ENCODE measurements around the gene PLXNB3. TPM values are rescaled to one million over a fixed set of nuclear protein-coding genes. Genes with fewer than 3 reads are reported as not detected.
A peak's percentile ranks its signal among the peaks of the same experiment; 100 is the strongest.
"Not testable (repeated sequence)": the region's sequence is repeated elsewhere in the genome, so short reads cannot be mapped to it uniquely, and the experiment has no call there.

PLXNB3 gene
- total and polyA plus RNA-seq, 7 experiments from 2014 or later, result 0.45 to 1.6 (median 0.68) TPM; not detected in 4

DNA sequence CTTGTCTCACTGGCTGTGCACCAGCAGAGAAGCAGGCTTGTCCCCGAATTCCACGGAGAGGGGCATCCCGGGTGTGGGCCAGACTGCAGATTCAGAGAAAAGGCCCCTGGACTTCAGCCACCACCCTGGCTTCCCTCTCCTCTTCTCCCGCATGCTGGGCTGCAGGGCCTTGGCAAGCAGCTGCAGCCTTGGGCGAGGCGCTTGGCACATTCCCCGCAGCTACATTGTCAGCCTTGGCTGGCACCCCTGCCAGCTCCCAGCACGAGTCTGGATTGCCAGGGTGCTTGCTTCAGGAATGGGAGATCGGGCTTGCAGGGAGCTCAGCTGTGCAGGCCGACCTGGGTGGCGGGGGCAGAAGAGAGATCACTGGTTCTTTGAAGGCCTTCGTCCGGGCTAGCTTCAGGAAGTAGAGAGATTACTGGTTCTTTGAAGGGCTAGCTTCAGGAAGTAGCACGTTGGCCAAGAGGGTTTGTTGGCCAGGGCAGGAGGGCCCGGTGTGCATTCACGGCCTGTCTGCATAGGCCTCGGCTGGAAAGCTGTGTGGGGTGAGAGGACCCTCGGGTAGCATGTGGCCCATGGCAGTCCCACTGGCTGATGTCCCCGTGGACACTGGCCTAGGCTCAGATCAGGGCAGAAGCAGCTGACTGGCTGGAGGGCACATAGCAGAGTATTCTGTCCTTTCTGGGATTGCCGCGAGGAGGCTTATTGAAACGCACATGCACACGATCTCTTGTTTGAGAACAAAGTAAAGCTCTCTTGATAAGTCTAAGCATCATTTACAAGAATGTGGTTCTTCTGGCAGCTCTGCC is 36.7 kb upstream of the PLXNB3 start:
- ATAC-seq (no peak), DNase-seq (no peak)
- Mint-ChIP-seq H3K36me3 (peaks cover 5 to 22% (median 16%) of the 10 kb centered on the region in 5 donors), H3K27ac (peak overlapping the region in 7 of 9 donors; percentile 49 to 84 (median 69)), H3K9me3 (peaks cover 0 to 11% (median 0%) of the 10 kb centered on the region in 11 donors), H3K27me3 (no peaks in the 10 kb centered on the region), H3K4me1 (peaks cover 6 to 33% (median 26%) of the 10 kb centered on the region in 7 donors), H3K4me3 (peak overlapping the region; percentile 63 to 84 (median 72))
- H3K9me3 ChIP-seq (ENCODE audit: control insufficient read depth in 2 of 3, low read length in 3 of 3), result no peaks in the 10 kb centered on the region
- intact Hi-C loops (cut with micrococcal nuclease), result no loop called here
- CTCF ChIA-PET, result no interaction called here
- POLR2A ChIA-PET, result interaction anchor here (0.7 to 1.3 kb wide), 3 partner anchors 12 to 243 kb away, joined by 3 to 5 read pairs (median 4); no protein-coding TSS in a partner anchor
- H3K4me3 ChIP-seq (ENCODE audit: low read length), result peak overlapping the region; percentile 8
- peaks cover 0 to 4% (median 0%) of the 10 kb centered on the region in 3 experiments for H3K36me3 ChIP-seq (ENCODE audit: control insufficient read depth in 2 of 3, insufficient read depth in 3 of 3, low read length in 3 of 3)
- H3K4me1 ChIP-seq (ENCODE audit: control insufficient read depth in 2 of 2, insufficient read depth in 2 of 2, low read length in 2 of 2), result peaks cover 10 to 24% of the 10 kb centered on the region in 2 donors
- H3K27me3 ChIP-seq (ENCODE audit: control insufficient read depth in 2 of 2, insufficient read depth in 2 of 2, low read length in 2 of 2), result no peaks in the 10 kb centered on the region
- peak overlapping the region; percentile 49 for H3K27ac ChIP-seq (ENCODE audit: low read depth, low read length)

DNA sequence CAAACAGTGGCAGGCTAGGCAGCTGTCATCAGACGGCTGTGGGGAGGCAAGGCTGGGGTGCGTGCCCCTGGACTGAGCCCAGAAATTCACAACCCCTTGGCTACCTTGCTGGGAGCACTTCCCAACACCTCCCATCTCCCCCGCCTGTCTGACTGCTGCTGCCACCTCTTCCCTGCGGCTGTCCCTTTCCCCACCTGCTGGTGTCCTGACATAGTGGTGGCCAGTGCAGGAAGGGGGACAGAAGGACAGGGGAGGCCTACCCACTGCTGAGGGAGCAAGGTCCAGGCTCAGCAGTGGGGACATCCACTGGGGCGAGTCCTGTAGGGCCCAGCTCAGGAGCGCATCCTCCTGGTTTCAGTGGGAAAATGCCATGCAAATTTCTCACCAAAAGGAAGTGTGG is 36.0 kb upstream of the PLXNB3 start:
- no peak for ATAC-seq
- CTCF ChIA-PET, result no interaction called here
- intact Hi-C loops (cut with micrococcal nuclease), result no loop called here
- H3K4me3 ChIP-seq (ENCODE audit: low read length), result no peak overlapping the region
- H3K4me1 Mint-ChIP-seq, result peaks cover 0 to 30% (median 20%) of the 10 kb centered on the region in 7 donors
- POLR2A ChIA-PET, result interaction anchor here (1.1 kb wide), 1 partner anchor 11 kb away, joined by 5 read pairs; no protein-coding TSS in a partner anchor
- peak overlapping the region in 2 of 10 donors; percentile 36 to 74 for H3K4me3 Mint-ChIP-seq
- H3K36me3 Mint-ChIP-seq, result peaks cover 5 to 21% (median 16%) of the 10 kb centered on the region in 5 donors
- no peaks in the 10 kb centered on the region for H3K27me3 Mint-ChIP-seq
- H3K27ac ChIP-seq (ENCODE audit: low read depth, low read length), result no peak overlapping the region
- H3K9me3 ChIP-seq (ENCODE audit: control insufficient read depth in 2 of 3, low read length in 3 of 3), result no peaks in the 10 kb centered on the region
- no peak for DNase-seq
- H3K36me3 ChIP-seq (ENCODE audit: control insufficient read depth in 2 of 3, insufficient read depth in 3 of 3, low read length in 3 of 3), result peaks cover 0 to 4% (median 0%) of the 10 kb centered on the region in 3 experiments
- H3K9me3 Mint-ChIP-seq, result peaks cover 0 to 11% (median 0%) of the 10 kb centered on the region in 11 donors
- peaks cover 3 to 18% of the 10 kb centered on the region in 2 donors for H3K4me1 ChIP-seq (ENCODE audit: control insufficient read depth in 2 of 2, insufficient read depth in 2 of 2, low read length in 2 of 2)
- H3K27me3 ChIP-seq (ENCODE audit: control insufficient read depth in 2 of 2, insufficient read depth in 2 of 2, low read length in 2 of 2), result no peaks in the 10 kb centered on the region
- H3K27ac Mint-ChIP-seq, result peak overlapping the region in 1 of 9 donors; percentile 27

DNA sequence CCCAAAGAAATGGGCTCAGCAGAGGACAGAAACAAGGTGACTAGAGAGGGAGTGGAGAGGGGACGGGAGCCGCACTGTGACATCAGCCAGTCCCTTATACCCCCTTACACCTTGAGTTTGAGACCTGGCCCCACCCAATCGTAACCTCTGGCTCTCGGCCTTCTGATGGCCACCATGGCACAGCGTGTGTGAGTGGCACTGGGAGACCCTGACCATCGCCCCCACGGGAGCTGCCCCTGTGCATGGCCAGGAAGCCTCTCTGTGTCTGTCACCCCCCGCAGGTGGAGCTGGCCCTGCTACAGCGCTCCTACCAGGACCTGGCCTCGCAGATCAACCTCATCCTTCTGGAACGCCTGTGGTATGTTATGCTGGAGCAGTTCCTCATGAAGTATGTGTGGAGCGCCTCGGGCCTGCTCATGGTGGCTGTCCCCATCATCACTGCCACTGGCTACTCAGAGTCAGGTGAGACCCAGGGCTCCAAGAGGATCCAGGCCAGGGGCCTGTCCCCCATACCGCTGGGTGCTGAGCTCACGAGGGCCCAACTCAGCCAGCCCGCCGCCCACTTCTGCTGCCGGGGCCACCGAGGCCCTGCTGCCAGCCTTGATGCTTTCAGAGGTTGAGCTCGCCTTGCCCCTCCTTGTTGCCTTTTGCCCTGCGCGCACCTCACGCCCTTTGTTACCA is 35.0 kb upstream of the PLXNB3 start:
- intact Hi-C loops (cut with micrococcal nuclease), result no loop called here
- peaks cover 0 to 30% (median 20%) of the 10 kb centered on the region in 7 donors for H3K4me1 Mint-ChIP-seq

DNA sequence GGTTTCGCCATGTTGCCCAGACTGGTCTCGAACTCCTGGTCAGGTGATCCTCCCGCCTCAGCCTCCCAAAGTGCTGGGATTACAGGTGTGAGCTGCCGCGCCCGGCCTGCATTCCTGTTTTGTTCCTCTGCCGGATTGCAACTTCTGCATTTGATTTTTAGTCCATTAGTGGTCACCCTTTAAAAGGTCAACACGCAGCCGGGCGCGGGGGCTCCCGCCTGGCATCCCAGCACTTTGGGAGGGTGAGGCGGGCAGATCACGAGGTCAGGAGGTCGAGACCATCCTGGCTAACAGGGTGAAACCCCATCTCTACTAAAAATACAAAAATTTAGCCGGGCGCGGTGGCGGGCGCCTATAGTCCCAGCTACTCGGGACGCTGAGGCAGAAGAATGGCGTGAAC is 33.9 kb upstream of the PLXNB3 start:
- Mint-ChIP-seq H3K9me3 (peaks cover 0 to 11% (median 0%) of the 10 kb centered on the region in 11 donors), H3K36me3 (peaks cover 8 to 27% (median 18%) of the 10 kb centered on the region in 5 donors), H3K4me1 (peaks cover 0 to 33% (median 21%) of the 10 kb centered on the region in 7 donors)
- H3K27me3 ChIP-seq (ENCODE audit: control insufficient read depth in 2 of 2, insufficient read depth in 2 of 2, low read length in 2 of 2); intact Hi-C loops (cut with micrococcal nuclease); CTCF ChIA-PET; POLR2A ChIA-PET; H3K27ac Mint-ChIP-seq; ATAC-seq; H3K36me3 ChIP-seq (ENCODE audit: control insufficient read depth in 2 of 3, insufficient read depth in 3 of 3, low read length in 3 of 3); H3K27me3 Mint-ChIP-seq; H3K4me3 Mint-ChIP-seq; H3K27ac ChIP-seq (ENCODE audit: low read depth, low read length); H3K9me3 ChIP-seq (ENCODE audit: control insufficient read depth in 2 of 3, low read length in 3 of 3); DNase-seq; H3K4me3 ChIP-seq (ENCODE audit: low read length): not testable (repeated sequence)
- H3K4me1 ChIP-seq (ENCODE audit: control insufficient read depth in 2 of 2, insufficient read depth in 2 of 2, low read length in 2 of 2), result peaks cover 3 to 18% of the 10 kb centered on the region in 2 donors

More for the DNA sequence above, 35.0 kb upstream of the PLXNB3 start:
- ATAC-seq (no peak), DNase-seq (no peak)
- Mint-ChIP-seq H3K4me3 (no peak overlapping the region), H3K9me3 (peaks cover 0 to 11% (median 0%) of the 10 kb centered on the region in 11 donors), H3K36me3 (peaks cover 5 to 21% (median 16%) of the 10 kb centered on the region in 5 donors), H3K27ac (peak overlapping the region in 1 of 9 donors; percentile 10), H3K27me3 (no peaks in the 10 kb centered on the region)
- H3K9me3 ChIP-seq (ENCODE audit: control insufficient read depth in 2 of 3, low read length in 3 of 3), result no peaks in the 10 kb centered on the region
- H3K4me1 ChIP-seq (ENCODE audit: control insufficient read depth in 2 of 2, insufficient read depth in 2 of 2, low read length in 2 of 2), result peaks cover 3 to 18% of the 10 kb centered on the region in 2 donors
- peaks cover 0 to 4% (median 0%) of the 10 kb centered on the region in 3 experiments for H3K36me3 ChIP-seq (ENCODE audit: control insufficient read depth in 2 of 3, insufficient read depth in 3 of 3, low read length in 3 of 3)
- H3K27ac ChIP-seq (ENCODE audit: low read depth, low read length), result no peak overlapping the region
- ChIA-PET CTCF (no interaction called here), POLR2A (no interaction called here)
- no peak overlapping the region for H3K4me3 ChIP-seq (ENCODE audit: low read length)
- no peaks in the 10 kb centered on the region for H3K27me3 ChIP-seq (ENCODE audit: control insufficient read depth in 2 of 2, insufficient read depth in 2 of 2, low read length in 2 of 2)

DNA sequence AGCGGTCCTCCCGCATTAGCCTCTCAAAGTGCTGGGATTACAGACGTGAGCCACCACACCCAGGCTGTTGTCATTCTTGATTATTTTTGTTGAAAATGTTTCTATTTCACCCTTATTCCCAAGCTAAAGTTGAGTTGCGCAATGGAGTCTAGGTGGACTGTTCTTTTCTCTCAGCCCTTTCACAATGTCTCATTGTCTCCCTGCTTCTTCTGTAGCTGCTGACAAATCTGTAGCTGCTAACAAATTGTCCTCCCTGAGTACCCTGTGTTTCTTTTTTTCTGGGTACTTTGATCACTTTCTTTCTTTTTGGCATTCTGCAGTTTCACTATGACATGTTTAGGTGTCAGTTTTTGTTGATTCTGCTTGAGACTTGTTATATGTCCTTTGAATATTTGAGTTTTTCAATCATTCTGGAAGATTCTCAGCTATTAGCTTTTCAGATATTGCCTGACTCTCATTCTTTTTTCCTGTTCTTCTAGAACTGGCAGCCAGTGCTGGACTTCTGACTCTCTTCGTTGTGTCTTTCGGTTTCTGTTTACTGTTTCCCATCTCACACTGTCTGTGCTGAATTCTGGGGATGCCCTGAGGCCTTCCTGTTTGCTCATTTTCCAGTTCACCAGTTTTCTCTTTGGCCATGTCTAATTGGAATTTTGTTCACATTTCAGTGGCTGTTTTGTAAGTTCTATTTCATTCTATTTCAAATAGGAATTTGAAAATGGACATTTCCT is 32.8 kb upstream of the PLXNB3 start:
- Histone ChIP-seq H3K9me3 (ENCODE audit: control insufficient read depth in 2 of 3, low read length in 3 of 3) (no peaks in the 10 kb centered on the region), H3K4me3 (ENCODE audit: low read length) (no peak overlapping the region), H3K4me1 (ENCODE audit: control insufficient read depth in 2 of 2, insufficient read depth in 2 of 2, low read length in 2 of 2) (peaks cover 3 to 15% of the 10 kb centered on the region in 2 donors), H3K27ac (ENCODE audit: low read depth, low read length) (no peak overlapping the region), H3K36me3 (ENCODE audit: control insufficient read depth in 2 of 3, insufficient read depth in 3 of 3, low read length in 3 of 3) (peaks cover 0 to 4% (median 0%) of the 10 kb centered on the region in 3 experiments), H3K27me3 (ENCODE audit: control insufficient read depth in 2 of 2, insufficient read depth in 2 of 2, low read length in 2 of 2) (no peaks in the 10 kb centered on the region)
- H3K36me3 Mint-ChIP-seq, result peaks cover 8 to 33% (median 18%) of the 10 kb centered on the region in 5 donors
- peaks cover 0 to 11% (median 0%) of the 10 kb centered on the region in 11 donors for H3K9me3 Mint-ChIP-seq
- intact Hi-C loops (cut with micrococcal nuclease), result no loop called here
- CTCF ChIA-PET, result no interaction called here
- POLR2A ChIA-PET, result no interaction called here
- ATAC-seq (no peak), DNase-seq (no peak)
- H3K27me3 Mint-ChIP-seq, result no peaks in the 10 kb centered on the region
- H3K4me3 Mint-ChIP-seq, result no peak overlapping the region
- H3K4me1 Mint-ChIP-seq, result peaks cover 0 to 36% (median 19%) of the 10 kb centered on the region in 7 donors
- peak overlapping the region in 2 of 9 donors; percentile 53 to 54 for H3K27ac Mint-ChIP-seq

DNA sequence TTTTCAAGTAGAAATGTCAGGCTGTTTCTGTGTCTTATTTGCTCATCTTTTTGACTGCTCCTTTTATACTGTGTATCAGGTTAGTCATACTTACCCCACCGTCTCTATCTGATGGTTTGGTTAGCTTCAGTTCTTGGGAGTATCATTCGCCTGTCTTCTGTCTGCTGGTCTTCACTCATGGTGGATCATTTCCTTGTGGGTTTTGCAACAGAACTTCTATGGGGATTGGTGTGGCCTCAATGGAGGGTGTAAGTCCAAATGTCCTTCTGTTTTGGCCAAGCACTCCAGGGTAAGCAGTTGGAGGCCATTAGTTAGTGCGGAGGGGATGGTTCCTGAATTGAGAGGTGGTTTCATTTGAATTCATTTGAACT is 32.2 kb upstream of the PLXNB3 start:
- Mint-ChIP-seq H3K4me1 (peaks cover 0 to 34% (median 17%) of the 10 kb centered on the region in 7 donors), H3K9me3 (peaks cover 0 to 11% (median 0%) of the 10 kb centered on the region in 11 donors), H3K4me3 (no peak overlapping the region), H3K36me3 (peaks cover 8 to 33% (median 18%) of the 10 kb centered on the region in 5 donors), H3K27ac (peak overlapping the region in 1 of 9 donors; percentile 54), H3K27me3 (no peaks in the 10 kb centered on the region)
- intact Hi-C loops (cut with micrococcal nuclease), result no loop called here
- ATAC-seq (no peak), DNase-seq (no peak)
- H3K4me3 ChIP-seq (ENCODE audit: low read length), result no peak overlapping the region
- no peaks in the 10 kb centered on the region for H3K9me3 ChIP-seq (ENCODE audit: control insufficient read depth in 2 of 3, low read length in 3 of 3)
- ChIA-PET CTCF (no interaction called here), POLR2A (no interaction called here)
- H3K27me3 ChIP-seq (ENCODE audit: control insufficient read depth in 2 of 2, insufficient read depth in 2 of 2, low read length in 2 of 2), result no peaks in the 10 kb centered on the region
- peaks cover 3 to 9% of the 10 kb centered on the region in 2 donors for H3K4me1 ChIP-seq (ENCODE audit: control insufficient read depth in 2 of 2, insufficient read depth in 2 of 2, low read length in 2 of 2)
- H3K36me3 ChIP-seq (ENCODE audit: control insufficient read depth in 2 of 3, insufficient read depth in 3 of 3, low read length in 3 of 3), result peaks cover 0 to 8% (median 0%) of the 10 kb centered on the region in 3 experiments
- H3K27ac ChIP-seq (ENCODE audit: low read depth, low read length), result no peak overlapping the region

Measured in naive thymus-derived CD4-positive, alpha-beta T cell (primary cell).